GM18870 (cell line): ENCODE measurements around the gene SCAMP3.
A peak's percentile ranks its signal among the peaks of the same experiment; 100 is the strongest.

Experiments used
- ATAC-seq: cut with Tn5 transposase; IDR thresholded peaks from one replicate; pipeline ENCODE4 v1.9.1; 2021; ENCODE audit warnings: moderate library complexity; ENCODE audit not compliant: unreplicated experiment

SCAMP3 gene

GRCh38 chr1:155285631-155286044 lies 23.5 kb upstream of the SCAMP3 start:
- no peak for ATAC-seq

- no peak for ATAC-seq
Measured at GRCh38 chr1:155285063-155285462, 22.9 kb upstream of the SCAMP3 start.

GRCh38 chr1:155284476-155284875 lies 22.3 kb upstream of the SCAMP3 start:
- ATAC-seq: no peak

- no peak for ATAC-seq
Measured at GRCh38 chr1:155282488-155283091, 20.4 kb upstream of the SCAMP3 start.

GRCh38 chr1:155279268-155279667 lies 17.1 kb upstream of the SCAMP3 start:
- ATAC-seq: no peak

GRCh38 chr1:155278689-155279160 lies 16.6 kb upstream of the SCAMP3 start:
- no peak for ATAC-seq

GRCh38 chr1:155277902-155278688 lies 15.9 kb upstream of the SCAMP3 start:
- ATAC-seq: no peak

- peak; percentile 47 for ATAC-seq
Measured at GRCh38 chr1:155277070-155277901, 15.1 kb upstream of the SCAMP3 start, which contains the start of gene HCN3. Gene HCN3, plus strand, starts transcription at chr1:155277463. Its CDS starts 128 bp downstream, at chr1:155277591.

GRCh38 chr1:155273343-155274245 lies 11.4 kb upstream of the SCAMP3 start, which contains the start of gene CLK2:
Gene CLK2, minus strand, starts transcription at chr1:155273504. Its CDS starts 2,527 bp downstream, at chr1:155270977.
- peak; percentile 42 for ATAC-seq

- no peak for ATAC-seq
Measured at GRCh38 chr1:155272466-155273342, 10.5 kb upstream of the SCAMP3 start.

- ATAC-seq: no peak
Measured at GRCh38 chr1:155269381-155269780, 7.2 kb upstream of the SCAMP3 start.

- ATAC-seq: no peak
Measured at GRCh38 chr1:155268630-155269029, 6.5 kb upstream of the SCAMP3 start.

GRCh38 chr1:155267373-155267772 lies 5.2 kb upstream of the SCAMP3 start:
- ATAC-seq: no peak

- ATAC-seq: no peak
Measured at GRCh38 chr1:155266553-155266952, 4.4 kb upstream of the SCAMP3 start.

- no peak for ATAC-seq
Measured at GRCh38 chr1:155263067-155263466, 907 bp upstream of the SCAMP3 start.

GRCh38 chr1:155261493-155261851 lies 688 bp downstream of the SCAMP3 start:
- no peak for ATAC-seq

GRCh38 chr1:155260276-155260675 lies 1.9 kb downstream of the SCAMP3 start:
- ATAC-seq: no peak

GRCh38 chr1:155256058-155256852 lies 5.9 kb downstream of the SCAMP3 start:
- ATAC-seq: no peak
